ENCODE results near the gene TPH2. TPM values are rescaled to one million over a fixed set of nuclear protein-coding genes. Genes with fewer than 3 reads are reported as not detected.

Gene TPH2
- total RNA-seq, 1 experiment from 2014 or later: 0.66 TPM

DNA sequence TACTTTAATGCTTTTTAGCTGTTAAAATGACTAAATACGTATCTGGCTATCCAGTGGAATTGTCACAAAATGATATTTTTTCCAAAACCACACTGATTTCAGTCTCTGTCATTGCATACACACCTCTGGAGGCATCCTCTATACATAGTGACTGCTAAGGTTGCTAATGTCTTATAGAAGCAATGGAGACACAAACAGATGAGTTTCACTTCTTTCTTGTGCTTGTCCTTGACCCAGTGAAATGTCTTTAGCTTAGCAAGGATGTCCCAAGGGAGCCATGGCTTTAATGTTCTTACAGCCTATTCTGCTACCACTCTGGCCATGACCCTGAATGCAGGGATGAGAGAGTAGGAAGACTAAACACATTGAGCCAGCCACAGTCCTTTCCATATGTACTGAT, 90.3 kb downstream of the TPH2 start:
- H3K79me1 ChIP-seq (ENCODE audit: insufficient read depth, low read depth, low read length, poor library complexity, severe bottlenecking): no peaks in the 10 kb centered on the region
- TF ChIP-seq, protein P1, sequence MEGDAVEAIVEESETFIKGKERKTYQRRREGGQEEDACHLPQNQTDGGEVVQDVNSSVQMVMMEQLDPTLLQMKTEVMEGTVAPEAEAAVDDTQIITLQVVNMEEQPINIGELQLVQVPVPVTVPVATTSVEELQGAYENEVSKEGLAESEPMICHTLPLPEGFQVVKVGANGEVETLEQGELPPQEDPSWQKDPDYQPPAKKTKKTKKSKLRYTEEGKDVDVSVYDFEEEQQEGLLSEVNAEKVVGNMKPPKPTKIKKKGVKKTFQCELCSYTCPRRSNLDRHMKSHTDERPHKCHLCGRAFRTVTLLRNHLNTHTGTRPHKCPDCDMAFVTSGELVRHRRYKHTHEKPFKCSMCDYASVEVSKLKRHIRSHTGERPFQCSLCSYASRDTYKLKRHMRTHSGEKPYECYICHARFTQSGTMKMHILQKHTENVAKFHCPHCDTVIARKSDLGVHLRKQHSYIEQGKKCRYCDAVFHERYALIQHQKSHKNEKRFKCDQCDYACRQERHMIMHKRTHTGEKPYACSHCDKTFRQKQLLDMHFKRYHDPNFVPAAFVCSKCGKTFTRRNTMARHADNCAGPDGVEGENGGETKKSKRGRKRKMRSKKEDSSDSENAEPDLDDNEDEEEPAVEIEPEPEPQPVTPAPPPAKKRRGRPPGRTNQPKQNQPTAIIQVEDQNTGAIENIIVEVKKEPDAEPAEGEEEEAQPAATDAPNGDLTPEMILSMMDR (conservative IDR thresholded peaks at IDR 0.05): no peak
- no peak overlapping the region for H3K56ac ChIP-seq (ENCODE audit: insufficient read length, low read depth, low read length)
- H2AK5ac ChIP-seq (ENCODE audit: insufficient read length, low read length): no peak overlapping the region
- no peak overlapping the region for H3K18ac ChIP-seq (ENCODE audit: insufficient read length, low read depth, low read length)
- no peaks in the 10 kb centered on the region for H4K20me1 ChIP-seq (ENCODE audit: control insufficient read depth, insufficient read depth, insufficient read length)
- DNase-seq: no peak
- no peak overlapping the region for H2BK20ac ChIP-seq (ENCODE audit: low read depth, low read length, poor library complexity, severe bottlenecking)
- no peak overlapping the region for H3K9ac ChIP-seq (ENCODE audit: extremely low read depth, insufficient read length, low read length)
- no peak overlapping the region for H2BK15ac ChIP-seq (ENCODE audit: low read depth, low read length)
- H3K4me2 ChIP-seq (ENCODE audit: insufficient read depth, insufficient read length, low read length): no peak overlapping the region
- no peaks in the 10 kb centered on the region for H3K79me2 ChIP-seq (ENCODE audit: insufficient read depth, low read length)
- H2BK5ac ChIP-seq (ENCODE audit: insufficient read length, low read length): no peak overlapping the region
- no peak overlapping the region for H4K91ac ChIP-seq (ENCODE audit: insufficient read length, low read depth, low read length)
- no peaks in the 10 kb centered on the region for H3K36me3 Mint-ChIP-seq (ENCODE audit: insufficient read depth in 1 of 3, low read depth in 3 of 3)
- no peaks in the 10 kb centered on the region for H3K4me1 ChIP-seq (ENCODE audit: insufficient read depth, low read length)
- H3K4ac ChIP-seq (ENCODE audit: low read depth, low read length): no peak overlapping the region
- no peaks in the 10 kb centered on the region for H3K4me1 Mint-ChIP-seq
- no peak overlapping the region for H3K27ac Mint-ChIP-seq
- no CpG with 5 or more reads among the region's 1 CpG for WGBS (ENCODE audit: extremely low coverage, insufficient read length, low lambda C conversion rate)
- H3K27me3 ChIP-seq (ENCODE audit: insufficient read depth, low read length): no peaks in the 10 kb centered on the region
- H3K23ac ChIP-seq (ENCODE audit: insufficient read length, low read depth, low read length): no peak overlapping the region
- H3K9me3 Mint-ChIP-seq: no peaks in the 10 kb centered on the region
- no peak overlapping the region for H4K5ac ChIP-seq (ENCODE audit: insufficient read length, low read depth, low read length)
- no peak overlapping the region for H3K4me3 Mint-ChIP-seq
- no peak overlapping the region for H2BK12ac ChIP-seq (ENCODE audit: insufficient read length, low read depth, low read length)
- H3T11ph ChIP-seq (ENCODE audit: low read length): no peak overlapping the region
- H4K8ac ChIP-seq (replicated peaks; ENCODE audit: insufficient read length, low read depth, low read length): no peak overlapping the region
- H3K27ac ChIP-seq (ENCODE audit: insufficient read length, low read depth, low read length): no peak overlapping the region
- no peaks in the 10 kb centered on the region for H3K27me3 Mint-ChIP-seq (ENCODE audit: low read depth)
- no peaks in the 10 kb centered on the region for H3K23me2 ChIP-seq (ENCODE audit: insufficient read length, low read depth, low read length, poor library complexity, severe bottlenecking)
- no peak overlapping the region for H2BK120ac ChIP-seq (ENCODE audit: low read depth, low read length, poor library complexity, severe bottlenecking)
- H2AFZ ChIP-seq (ENCODE audit: low read length): no peak overlapping the region
- H3K14ac ChIP-seq (ENCODE audit: insufficient read depth, low read length): no peak overlapping the region
- no peaks in the 10 kb centered on the region for H3K9me3 ChIP-seq (ENCODE audit: control insufficient read depth, low read depth, low read length)

Data from H9 (cell line).